Astrocyte of the hippocampus (primary cell): Measurements from ENCODE around the gene COQ2.
A peak's percentile ranks its signal among the peaks of the same experiment; 100 is the strongest.
"Not testable (repeated sequence)": the region's sequence is repeated elsewhere in the genome, so short reads cannot be mapped to it uniquely, and the experiment has no call there.

Experiments used
- DNase-seq: peaks from one replicate; pipeline ENCODE4 v3.0.0; 2011; ENCODE audit warnings: low read depth, low spot score

Gene COQ2

GRCh38 chr4:83248486-83248885, 36.1 kb downstream of the COQ2 start:
- no peak for DNase-seq

GRCh38 chr4:83247415-83248357, 36.9 kb downstream of the COQ2 start:
- no peak for DNase-seq

- no peak for DNase-seq
These were observed 43.5 kb downstream of the COQ2 start for GRCh38 chr4:83241132-83241531.

- no peak for DNase-seq
These were observed 44.2 kb downstream of the COQ2 start for GRCh38 chr4:83240379-83240875.

GRCh38 chr4:83238393-83239248, 46.0 kb downstream of the COQ2 start:
- no peak for DNase-seq

- no peak for DNase-seq
These were observed 47.0 kb downstream of the COQ2 start for GRCh38 chr4:83237591-83237990.

- DNase-seq = not testable (repeated sequence)
These were observed 48.9 kb downstream of the COQ2 start for GRCh38 chr4:83235645-83236133.

- DNase-seq = no peak
These were observed 49.5 kb downstream of the COQ2 start for GRCh38 chr4:83234902-83235644.

- not testable (repeated sequence) for DNase-seq
These were observed 50.2 kb downstream of the COQ2 start for GRCh38 chr4:83234387-83234786.

GRCh38 chr4:83232082-83232481, 52.5 kb downstream of the COQ2 start:
- no peak for DNase-seq

GRCh38 chr4:83231620-83232076, 53.0 kb downstream of the COQ2 start:
- DNase-seq = no peak

- DNase-seq = no peak
These were observed 53.7 kb downstream of the COQ2 start for GRCh38 chr4:83230928-83231327.

GRCh38 chr4:83229791-83230190, 54.8 kb downstream of the COQ2 start:
- DNase-seq = no peak

GRCh38 chr4:83228231-83228630, 56.4 kb downstream of the COQ2 start:
- DNase-seq = no peak

GRCh38 chr4:83224502-83225197, 59.9 kb downstream of the COQ2 start:
- DNase-seq = no peak

GRCh38 chr4:83223781-83224180, 60.8 kb downstream of the COQ2 start:
- peak; percentile 17 for DNase-seq

GRCh38 chr4:83221897-83222441, 62.6 kb downstream of the COQ2 start:
- DNase-seq = no peak

- peak; percentile 40 for DNase-seq
These were observed 65.0 kb downstream of the COQ2 start for GRCh38 chr4:83219344-83220331.
